ENCODE results near the gene DNAJC10.

DNAJC10 gene

DNA sequence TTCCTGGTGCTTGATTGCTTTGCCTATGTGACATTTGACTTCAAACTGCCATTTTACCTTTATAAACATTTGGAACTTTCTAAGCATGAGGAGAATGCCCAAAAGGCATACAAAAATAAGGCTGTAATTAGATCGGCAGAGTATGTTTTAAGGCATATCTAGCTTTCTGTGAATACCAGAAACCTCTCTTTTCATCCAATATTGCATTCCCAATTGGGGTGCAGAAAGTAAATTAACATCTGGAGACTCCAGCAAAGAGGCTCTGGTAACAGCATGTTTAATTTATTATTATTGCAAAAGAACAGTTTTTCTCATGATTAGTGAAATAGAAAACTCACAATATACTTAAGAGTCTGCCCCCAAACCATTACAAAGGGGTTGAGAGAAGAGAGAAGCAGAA lies 118.2 kb downstream of the DNAJC10 start:
- no peak for DNase-seq (ENCODE audit: low read depth, low spot score)

DNA sequence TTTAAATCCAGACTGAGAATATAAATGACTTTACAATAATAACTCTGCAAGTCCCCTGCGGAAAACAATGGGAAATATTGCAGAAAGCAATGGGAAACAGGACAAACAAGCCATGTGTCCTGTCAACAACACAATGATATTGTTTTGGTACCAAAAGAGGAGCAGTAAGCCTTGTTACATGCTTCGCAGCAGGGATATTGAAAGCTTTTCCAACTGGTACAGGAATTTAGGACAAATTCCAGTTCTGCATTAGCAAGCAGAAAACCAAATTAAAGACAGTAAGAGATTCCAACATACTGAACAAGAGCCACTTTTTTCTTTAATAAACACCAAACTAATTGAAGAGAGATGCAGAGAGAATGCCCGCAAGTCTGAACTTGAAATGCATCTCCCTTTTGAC lies 120.4 kb downstream of the DNAJC10 start:
- no peak for DNase-seq (ENCODE audit: low read depth, low spot score)

Data from iPS DF 19.7 (cell line).